B cell (primary cell): ENCODE data around the gene PIK3C2G. TPM values are rescaled to one million over a fixed set of nuclear protein-coding genes. Genes with fewer than 3 reads are reported as not detected.

ENCODE experiments used
- ATAC-seq: fragments of 200-7000 bp; cut with Tn5 transposase; one replicate; pipeline ENCODE4 v1.10.0; 2021; ENCODE audit warnings: low read depth, mild to moderate bottlenecking, moderate number of reproducible peaks, moderate library complexity
- CTCF ChIA-PET: fragments of 350-600 bp; sonication (Branson Sonifier 250); formaldehyde crosslinking; loops from one replicate; lab custom pipeline; 2021; ENCODE audit warnings: antibody characterized with exemption, inconsistent platforms; lab: Charles Lee
- POLR2A ChIA-PET: fragments of 350-600 bp; sonication (Branson Sonifier 250); formaldehyde crosslinking; loops from one replicate; lab custom pipeline; 2021; ENCODE audit warnings: antibody characterized with exemption; lab: Charles Lee
- DNase-seq: peaks from one replicate; pipeline ENCODE4 v3.0.0; 2013
- H2AFZ ChIP-seq: 2 replicates; pipeline ENCODE4 v1.6.1; 2012; ENCODE audit warnings: mild to moderate bottlenecking, low read depth, low read length; ENCODE audit not compliant: insufficient read depth, poor library complexity, severe bottlenecking
- H3K27ac ChIP-seq, 2 donors: 1 replicate in 1 of 2; 2 replicates in 1 of 2; pipeline ENCODE4 v1.5.1; 2012 to 2013; ENCODE audit warnings: low read length in 2 of 2, mild to moderate bottlenecking in 2 of 2, moderate library complexity in 1 of 2
- H3K27me3 ChIP-seq, 4 experiments: fragments of 200-600 bp in 1 of 4; sonication (generic) in 1 of 4; replicated peaks in 1 of 4; 1 replicate in 2 of 4; 2 replicates in 2 of 4; pipeline versions ENCODE4 v1.6.1 to v1.7.0; 2013 to 2016; ENCODE audit warnings: low read length in 3 of 4, mild to moderate bottlenecking in 2 of 4, mixed read lengths in 1 of 4, moderate library complexity in 1 of 4; ENCODE audit not compliant: insufficient read depth in 4 of 4, control insufficient read depth in 3 of 4; ENCODE audit errors: control extremely low read depth in 1 of 4
- H3K36me3 ChIP-seq, 2 experiments: replicated peaks in 1 of 2; 1 replicate in 1 of 2; 2 replicates in 1 of 2; pipeline versions ENCODE4 v1.6.1 to v1.7.1; 2013; ENCODE audit warnings: low read length in 1 of 2; ENCODE audit not compliant: insufficient read depth in 2 of 2, control insufficient read depth in 1 of 2; ENCODE audit errors: control extremely low read depth in 1 of 2, extremely low read depth in 1 of 2
- H3K4me1 ChIP-seq, 2 donors: fragments of 200-600 bp in 1 of 2; sonication (generic) in 1 of 2; 1 replicate in 1 of 2; 2 replicates in 1 of 2; pipeline versions ENCODE4 v1.5.1 to v1.6.1; 2013 to 2017; ENCODE audit warnings: low read length in 2 of 2; ENCODE audit not compliant: control insufficient read depth in 2 of 2, insufficient read depth in 2 of 2
- H3K4me2 ChIP-seq: replicated peaks from 2 replicates; pipeline ENCODE3; 2012; ENCODE audit warnings: mild to moderate bottlenecking, low read depth, low read length; ENCODE audit not compliant: poor library complexity, severe bottlenecking
- H3K4me3 ChIP-seq, 5 experiments: fragments of 200-600 bp in 1 of 5; sonication (generic) in 1 of 5; 1 replicate in 3 of 5; 2 replicates in 2 of 5; pipeline versions ENCODE4 v1.5.1 to v1.7.0; 2011 to 2016; ENCODE audit warnings: low read length in 4 of 5, mild to moderate bottlenecking in 4 of 5, low read depth in 2 of 5, control low read depth in 1 of 5, moderate library complexity in 1 of 5; ENCODE audit not compliant: insufficient read depth in 1 of 5; ENCODE audit errors: control extremely low read depth in 1 of 5, extremely low read depth in 1 of 5
- H3K79me2 ChIP-seq: fragments of 200-600 bp; sonication (generic); one replicate; pipeline ENCODE4 v1.6.0; 2016; ENCODE audit warnings: low read length; ENCODE audit not compliant: control insufficient read depth, insufficient read depth
- H3K9ac ChIP-seq: fragments of 200-600 bp; sonication (generic); 2 replicates; pipeline ENCODE4 v1.6.1; 2017; ENCODE audit warnings: mild to moderate bottlenecking, low read length, moderate library complexity
- H3K9me3 ChIP-seq, 3 donors: one replicate each; pipeline versions ENCODE4 v1.6.1 to v1.7.1; 2013; ENCODE audit warnings: low read length in 2 of 3; ENCODE audit not compliant: control insufficient read depth in 2 of 3, insufficient read depth in 1 of 3; ENCODE audit errors: control extremely low read depth in 1 of 3
- H4K20me1 ChIP-seq: 2 replicates; pipeline ENCODE4 v1.6.0; 2012; ENCODE audit warnings: mild to moderate bottlenecking, low read length; ENCODE audit not compliant: insufficient read depth, control insufficient read depth, poor library complexity, severe bottlenecking
- H3K27ac Mint-ChIP-seq: one replicate; pipeline ENCODE4 v1.8.0; 2021; ENCODE audit warnings: mixed read lengths
- H3K27me3 Mint-ChIP-seq: one replicate; pipeline ENCODE4 v1.8.0; 2021; ENCODE audit warnings: mixed read lengths
- H3K4me1 Mint-ChIP-seq: one replicate; pipeline ENCODE4 v1.8.0; 2021; ENCODE audit warnings: mixed read lengths
- H3K4me3 Mint-ChIP-seq: one replicate; pipeline ENCODE4 v1.8.0; 2021; ENCODE audit warnings: mixed read lengths
- H3K9me3 Mint-ChIP-seq: one replicate; pipeline ENCODE4 v1.8.0; 2022; ENCODE audit warnings: mixed read lengths; ENCODE audit not compliant: insufficient read depth
- CTCF ChIP-seq: fragments of 200-600 bp; IDR thresholded peaks from one replicate; pipeline ENCODE4 v1.8.0; 2022; ENCODE audit warnings: antibody characterized with exemption, mild to moderate bottlenecking
- EZH2 ChIP-seq: IDR thresholded peaks from 2 replicates; pipeline ENCODE4 v1.6.1; 2012; ENCODE audit warnings: borderline replicate concordance, low read depth, mild to moderate bottlenecking, moderate library complexity, low read length; ENCODE audit not compliant: insufficient read depth, poor library complexity, severe bottlenecking
- WGBS: methylation state at CpG from one replicate; pipeline ENCODE4 v1.1.5; 2013; ENCODE audit warnings: missing lambda C conversion rate; ENCODE audit not compliant: insufficient coverage; 5-methylcytosine and 5-hydroxymethylcytosine counted together
- intact Hi-C: fragments of 100-400 bp; cut with micrococcal nuclease; formaldehyde crosslinking; loops from one replicate; pipeline ENCODE4 v1.10.0; 2022
- polyA plus RNA-seq: library from polyadenylated mRNA; depleted of rRNA; stranded (reverse); fragments of >200 nt; gene quantifications from 2 replicates; pipeline ENCODE4 v1.2.3, GENCODE V29; 2012
- total RNA-seq, 2 donors: library from RNA; stranded (reverse); fragments of 120-200 nt in 1 of 2; gene quantifications; 1 replicate in 1 of 2; 2 replicates in 1 of 2; pipeline versions ENCODE4 v1.2.3 to v1.2.4, GENCODE V29; 2013 to 2022

Gene PIK3C2G
- total and polyA plus RNA-seq, 2 donors (not counting 1 experiment from before 2014, with no cell fraction given): not detected

GRCh38 chr12:18430425-18431048, 169.2 kb downstream of the PIK3C2G start:
- H3K4me3 Mint-ChIP-seq: no peak overlapping the region
- Histone ChIP-seq H3K9me3 (no peaks in the 10 kb centered on the region), H3K27me3 (no peaks in the 10 kb centered on the region), H3K9ac (no peak overlapping the region), H3K4me3 (no peak overlapping the region), H4K20me1 (no peaks in the 10 kb centered on the region), H3K4me1 (no peaks in the 10 kb centered on the region), H3K27ac (no peak overlapping the region), H2AFZ (no peak overlapping the region), H3K36me3 (no peaks in the 10 kb centered on the region), H3K79me2 (no peaks in the 10 kb centered on the region), H3K4me2 (no peak overlapping the region)
- H3K27me3 Mint-ChIP-seq: no peaks in the 10 kb centered on the region
- no peak overlapping the region for H3K27ac Mint-ChIP-seq
- peaks cover 3% of the 10 kb centered on the region for H3K9me3 Mint-ChIP-seq
- ATAC-seq (no peak), DNase-seq (no peak)
- TF ChIP-seq CTCF (no peak), EZH2 (no peak)
- ChIA-PET POLR2A (no interaction called here), CTCF (no interaction called here)
- 6% methylated on average over 2 of the region's 3 CpGs for WGBS
- intact Hi-C loops: no loop called here
- H3K4me1 Mint-ChIP-seq: no peaks in the 10 kb centered on the region

GRCh38 chr12:18431771-18432170, 170.5 kb downstream of the PIK3C2G start:
- no peaks in the 10 kb centered on the region for H3K36me3 ChIP-seq
- no peak overlapping the region for H3K4me2 ChIP-seq
- H3K27ac ChIP-seq: no peak overlapping the region
- no peaks in the 10 kb centered on the region for H3K4me1 ChIP-seq
- ATAC-seq: no peak
- intact Hi-C loops: no loop called here
- ChIA-PET CTCF (no interaction called here), POLR2A (no interaction called here)
- DNase-seq: no peak
- no peak overlapping the region for H3K4me3 Mint-ChIP-seq
- no peaks in the 10 kb centered on the region for H3K4me1 Mint-ChIP-seq
- no peak overlapping the region for H3K4me3 ChIP-seq
- H3K27me3 Mint-ChIP-seq: no peaks in the 10 kb centered on the region
- H3K27me3 ChIP-seq: no peaks in the 10 kb centered on the region
- H3K9me3 Mint-ChIP-seq: peaks cover 4% of the 10 kb centered on the region
- no peak overlapping the region for H2AFZ ChIP-seq
- no peaks in the 10 kb centered on the region for H4K20me1 ChIP-seq
- no peaks in the 10 kb centered on the region for H3K79me2 ChIP-seq
- H3K9ac ChIP-seq: no peak overlapping the region
- TF ChIP-seq CTCF (no peak), EZH2 (no peak)
- H3K9me3 ChIP-seq: no peaks in the 10 kb centered on the region
- H3K27ac Mint-ChIP-seq: no peak overlapping the region
